Stimulated activated CD8-positive, alpha-beta memory T cell treated with anti-CD3 and anti-CD28 coated beads, Interleukin-4, amount 100 ng/mL, for 48 hours (primary cell): ENCODE data around the gene HMGXB3.

Experiments
- DNase-seq: peaks from one replicate; pipeline ENCODE4 v3.0.0-alpha.2; 2020

Gene HMGXB3

GRCh38 chr5:150097152-150097551 lies 96.6 kb downstream of the HMGXB3 start:
- DNase-seq: no peak

- DNase-seq: no peak
Measured at GRCh38 chr5:150101023-150101422, 100.5 kb downstream of the HMGXB3 start.
